NCI-H1105 (cell line): ENCODE measurements around the gene KRT83.
"Not testable (repeated sequence)": the region's sequence is repeated elsewhere in the genome, so short reads cannot be mapped to it uniquely, and the experiment has no call there.

Experiments used
- DNase-seq: peaks from one replicate; lab custom pipeline; 2025; lab: John Stamatoyannopoulos, UW

KRT83 gene

GRCh38 chr12:52353766-52354165 lies 32.6 kb upstream of the KRT83 start:
- DNase-seq = no peak

GRCh38 chr12:52352951-52353350 lies 31.8 kb upstream of the KRT83 start:
- no peak for DNase-seq

GRCh38 chr12:52351196-52352059 lies 30.2 kb upstream of the KRT83 start:
- DNase-seq = no peak

- DNase-seq = no peak
Observed at GRCh38 chr12:52350786-52351185, 29.6 kb upstream of the KRT83 start.

- DNase-seq = no peak
Observed at GRCh38 chr12:52350021-52350620, 28.9 kb upstream of the KRT83 start.

GRCh38 chr12:52349196-52349595 lies 28.0 kb upstream of the KRT83 start:
- no peak for DNase-seq

GRCh38 chr12:52347551-52348510 lies 26.6 kb upstream of the KRT83 start:
- DNase-seq = no peak

- DNase-seq = no peak
Observed at GRCh38 chr12:52347016-52347415, 25.8 kb upstream of the KRT83 start.

- no peak for DNase-seq
Observed at GRCh38 chr12:52346593-52346992, 25.4 kb upstream of the KRT83 start.

- DNase-seq = not testable (repeated sequence)
Observed at GRCh38 chr12:52345041-52345440, 23.8 kb upstream of the KRT83 start.

GRCh38 chr12:52344111-52344510 lies 22.9 kb upstream of the KRT83 start:
- no peak for DNase-seq

- no peak for DNase-seq
Observed at GRCh38 chr12:52343550-52343949, 22.4 kb upstream of the KRT83 start.

- DNase-seq = no peak
Observed at GRCh38 chr12:52342781-52343490, 21.7 kb upstream of the KRT83 start.

GRCh38 chr12:52341066-52341580 lies 19.9 kb upstream of the KRT83 start:
- no peak for DNase-seq

GRCh38 chr12:52338241-52338960 lies 17.2 kb upstream of the KRT83 start:
- DNase-seq = no peak

- no peak for DNase-seq
Observed at GRCh38 chr12:52337054-52337453, 15.9 kb upstream of the KRT83 start.

- no peak for DNase-seq
Observed at GRCh38 chr12:52336641-52337040, 15.4 kb upstream of the KRT83 start.

- DNase-seq = peak; percentile 76
Observed at GRCh38 chr12:52335598-52336262, 14.5 kb upstream of the KRT83 start.

- no peak for DNase-seq
Observed at GRCh38 chr12:52334185-52334584, 13.0 kb upstream of the KRT83 start.

GRCh38 chr12:52333321-52333720 lies 12.1 kb upstream of the KRT83 start:
- no peak for DNase-seq
